Measurements from ENCODE around the gene SEPTIN1. TPM values are rescaled to one million over a fixed set of nuclear protein-coding genes. Genes with fewer than 3 reads are reported as not detected.

SEPTIN1 gene
- total and polyA plus RNA-seq, 2 of the 4 experiments (the other 2 are of a cell fraction) = 0.24 TPM; not detected in 1

- in situ Hi-C loops (cut with MboI; ENCODE audit: low sequenced_read_pairs) = no loop called here
- H3K9ac ChIP-seq (ENCODE audit: low read depth, low read length) = no peak overlapping the region
- no peak overlapping the region for H3K4me3 ChIP-seq (ENCODE audit: insufficient read depth, low read depth, low read length)
- peaks cover 15 to 56% of the 10 kb centered on the region in 2 experiments for H3K79me1 ChIP-seq (ENCODE audit: low read depth in 1 of 2, low read length in 2 of 2)
- H2AK9ac ChIP-seq (replicated peaks; ENCODE audit: low read depth, low read length, poor library complexity) = no peak overlapping the region
- ChIA-PET CTCF (interaction anchor here (0.6 kb wide), 1 partner anchor 9 kb away, joined by 4 read pairs; no protein-coding TSS in a partner anchor), POLR2A (ENCODE audit: unreplicated experiment) (no interaction called here)
- H2BK15ac ChIP-seq (ENCODE audit: low read depth, low read length) = no peak overlapping the region
- peaks cover 5% of the 10 kb centered on the region; the same call in 1 of the 2 replicates for H3K4me1 ChIP-seq (ENCODE audit: control insufficient read depth, insufficient read depth, low read length)
- no TSS peak for BruUV-seq (replicated peaks)
- no peak overlapping the region for H3K27ac ChIP-seq (ENCODE audit: insufficient read depth, low read length)
- no peak overlapping the region for H4K91ac ChIP-seq (ENCODE audit: insufficient read depth, low read depth, low read length)
- ATAC-seq (ENCODE audit: low read depth) (no peak), DNase-seq (no peak)
- H3K23ac ChIP-seq (ENCODE audit: low read depth, low read length) = no peak overlapping the region
- no peak overlapping the region for H3K4ac ChIP-seq (ENCODE audit: low read depth, low read length)
- H2BK20ac ChIP-seq (ENCODE audit: low read depth, low read length) = no peak overlapping the region
- peaks cover 5% of the 10 kb centered on the region; the same call in 1 of the 2 replicates for H4K20me1 ChIP-seq (ENCODE audit: insufficient read depth, low read length)
- H3K27me3 ChIP-seq (ENCODE audit: control insufficient read depth, insufficient read depth, low read length) = no peaks in the 10 kb centered on the region
- peaks cover 7% of the 10 kb centered on the region; the same call in 1 of the 2 replicates for H3K9me1 ChIP-seq (ENCODE audit: insufficient read depth, low read length)
- H3K56ac ChIP-seq (ENCODE audit: extremely low read depth, insufficient read depth, low read length) = no peak overlapping the region
- H2BK120ac ChIP-seq (ENCODE audit: low read depth, low read length) = no peak overlapping the region
- no peaks in the 10 kb centered on the region for H3K9me3 ChIP-seq (ENCODE audit: control insufficient read depth, insufficient read depth, low read length)
- no peak overlapping the region for H3K18ac ChIP-seq (ENCODE audit: low read depth, low read length)
- no peak overlapping the region for H2AFZ ChIP-seq (replicated peaks; ENCODE audit: low read length, poor library complexity)
- TF ChIP-seq RFX5 (IDR thresholded peaks at IDR 0.05; ENCODE audit: low read depth, low read length) = no peak
- TF ChIP-seq SMC3 (IDR thresholded peaks at IDR 0.05; ENCODE audit: low read depth, low read length) = no peak
- TF ChIP-seq CHD1 (IDR thresholded peaks at IDR 0.05; ENCODE audit: low read depth, low read length) = no peak
- TF ChIP-seq NFE2L2 (IDR thresholded peaks at IDR 0.05; ENCODE audit: low read depth, low read length) = no peak
- TF ChIP-seq FOS (IDR thresholded peaks at IDR 0.05; ENCODE audit: low read depth, low read length) = no peak
- TF ChIP-seq BHLHE40 (IDR thresholded peaks at IDR 0.05; ENCODE audit: low read depth, low read length) = no peak
- no peak for TF ChIP-seq USF2 (IDR thresholded peaks at IDR 0.05; ENCODE audit: low read depth, low read length)
- TF ChIP-seq MXI1 (IDR thresholded peaks at IDR 0.05; ENCODE audit: borderline replicate concordance, low read depth, low read length) = no peak
- no peak for TF ChIP-seq RAD21 (IDR thresholded peaks at IDR 0.05; ENCODE audit: low read length)
- no peak for TF ChIP-seq CEBPB (IDR thresholded peaks at IDR 0.05; ENCODE audit: low read depth, low read length)
- no peak for TF ChIP-seq CTCF (conservative IDR thresholded peaks at IDR 0.05; ENCODE audit: low read depth, low read length)
- no peak for TF ChIP-seq MAFK (IDR thresholded peaks at IDR 0.05; ENCODE audit: low read depth, low read length)
- TF ChIP-seq, protein P1, sequence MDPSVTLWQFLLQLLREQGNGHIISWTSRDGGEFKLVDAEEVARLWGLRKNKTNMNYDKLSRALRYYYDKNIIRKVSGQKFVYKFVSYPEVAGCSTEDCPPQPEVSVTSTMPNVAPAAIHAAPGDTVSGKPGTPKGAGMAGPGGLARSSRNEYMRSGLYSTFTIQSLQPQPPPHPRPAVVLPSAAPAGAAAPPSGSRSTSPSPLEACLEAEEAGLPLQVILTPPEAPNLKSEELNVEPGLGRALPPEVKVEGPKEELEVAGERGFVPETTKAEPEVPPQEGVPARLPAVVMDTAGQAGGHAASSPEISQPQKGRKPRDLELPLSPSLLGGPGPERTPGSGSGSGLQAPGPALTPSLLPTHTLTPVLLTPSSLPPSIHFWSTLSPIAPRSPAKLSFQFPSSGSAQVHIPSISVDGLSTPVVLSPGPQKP (IDR thresholded peaks at IDR 0.05; ENCODE audit: borderline replicate concordance, low read depth, low read length) = no peak
- TF ChIP-seq RCOR1 (IDR thresholded peaks at IDR 0.05; ENCODE audit: insufficient replicate concordance, low read length) = no peak
- no peak for TF ChIP-seq MAZ (IDR thresholded peaks at IDR 0.05; ENCODE audit: borderline replicate concordance, low read depth, low read length)
- no peak for TF ChIP-seq POLR2A (IDR thresholded peaks at IDR 0.05; ENCODE audit: low read depth, low read length)
- 100% methylated on average over 1 of the region's 9 CpGs; no CpG with 5 or more reads in 1 of the 2 experiments for WGBS, 2 experiments (ENCODE audit: extremely low coverage in 2 of 2, insufficient read length in 1 of 2)
- H4K8ac ChIP-seq (ENCODE audit: low read depth in 2 of 2, low read length in 2 of 2) = no peak overlapping the region
- H3K36me3 ChIP-seq (ENCODE audit: control insufficient read depth, insufficient read depth, low read length) = peaks cover 41% of the 10 kb centered on the region
- no peak overlapping the region for H2BK5ac ChIP-seq (ENCODE audit: low read depth, low read length, poor library complexity, severe bottlenecking)
- dilution Hi-C loops (cut with HindIII; ENCODE audit: low sequenced_read_pairs, unreplicated experiment) = no loop called here
- H3K14ac ChIP-seq (replicated peaks; ENCODE audit: low read depth, low read length) = no peak overlapping the region
- no peak overlapping the region for H3K4me2 ChIP-seq (ENCODE audit: low read depth, low read length)
- intact Hi-C loops (cut with micrococcal nuclease) = no loop called here
- no peak overlapping the region for H2AK5ac ChIP-seq (ENCODE audit: low read depth, low read length)
- no peak overlapping the region for H4K5ac ChIP-seq (ENCODE audit: low read depth, low read length)
These were observed 23.8 kb downstream of the SEPTIN1 start for GRCh38 chr16:30358577-30358936.

Data from IMR-90 (cell line).